ENCODE results near the gene LUZP4. TPM values are rescaled to one million over a fixed set of nuclear protein-coding genes. Genes with fewer than 3 reads are reported as not detected.

The LUZP4 gene
- polyA plus RNA-seq (2013): not detected in 2 replicates

GRCh38 chrX:115289465-115289864 is at the start of gene LUZP4:
Gene LUZP4, plus strand, starts transcription at chrX:115289715. Its CDS starts 45 bp downstream, at chrX:115289760.
- no peak within 1 kb of the TSS for H2AFZ ChIP-seq (ENCODE audit: insufficient read depth, low read length, poor library complexity)
- H4K8ac ChIP-seq (ENCODE audit: low read depth, low read length): no peak within 1 kb of the TSS
- no peak within 1 kb of the TSS for H2BK5ac ChIP-seq (ENCODE audit: low read depth, low read length, poor library complexity)
- no peak within 1 kb of the TSS for H2AK5ac ChIP-seq (ENCODE audit: low read length)
- no peaks in the 10 kb centered on the region for H3K79me1 ChIP-seq (ENCODE audit: low read length)
- no peak within 1 kb of the TSS for H2BK120ac ChIP-seq (ENCODE audit: insufficient read depth, low read length, poor library complexity)
- no peak within 1 kb of the TSS for H4K91ac ChIP-seq (ENCODE audit: low read depth, low read length)
- no peak within 1 kb of the TSS for H3K23ac ChIP-seq (ENCODE audit: low read length)
- no peak within 1 kb of the TSS for H3K18ac ChIP-seq (ENCODE audit: low read length)
- H2BK12ac ChIP-seq (ENCODE audit: low read length): no peak within 1 kb of the TSS
- H3K4me2 ChIP-seq (ENCODE audit: low read length): no peak within 1 kb of the TSS
- H3K27ac ChIP-seq (ENCODE audit: low read depth, low read length): no peak within 1 kb of the TSS
- no peaks in the 10 kb centered on the region for H3K79me2 ChIP-seq (ENCODE audit: control insufficient read depth, insufficient read depth, low read length, poor library complexity)
- no peak within 1 kb of the TSS for H3K14ac ChIP-seq (ENCODE audit: low read length)
- H3K27me3 ChIP-seq (ENCODE audit: insufficient read depth, low read length): no peaks in the 10 kb centered on the region
- WGBS (ENCODE audit: extremely low coverage, insufficient coverage, insufficient read length): no CpG with 5 or more reads among the region's 17 CpGs
- no peaks in the 10 kb centered on the region for H3K36me3 ChIP-seq (ENCODE audit: control insufficient read depth in 1 of 2, insufficient read depth in 2 of 2, low read length in 2 of 2)
- H3K9ac ChIP-seq (ENCODE audit: low read length): no peak within 1 kb of the TSS
- no peak for DNase-seq
- no peak within 1 kb of the TSS for H3K4ac ChIP-seq (ENCODE audit: low read depth, low read length)
- no peaks in the 10 kb centered on the region for H3K4me1 ChIP-seq (ENCODE audit: control insufficient read depth in 1 of 2, insufficient read depth in 2 of 2, low read length in 2 of 2)
- no peak within 1 kb of the TSS for H4K12ac ChIP-seq (ENCODE audit: low read depth, low read length)
- H3K4me3 ChIP-seq (ENCODE audit: low read depth, low read length): no peak within 1 kb of the TSS
- no peaks in the 10 kb centered on the region for H3K9me3 ChIP-seq (ENCODE audit: insufficient read depth, low read depth, low read length)

GRCh38 chrX:115251458-115252233 is 37.9 kb upstream of the LUZP4 start:
- Histone ChIP-seq H2AK5ac (ENCODE audit: low read length) (no peak overlapping the region), H3K14ac (ENCODE audit: low read length) (no peak overlapping the region)

GRCh38 chrX:115255003-115255402 is 34.5 kb upstream of the LUZP4 start:
- Histone ChIP-seq H4K12ac (ENCODE audit: low read depth, low read length) (no peak overlapping the region), H2AK5ac (ENCODE audit: low read length) (no peak overlapping the region), H3K4me3 (ENCODE audit: low read depth, low read length) (no peak overlapping the region), H3K4ac (ENCODE audit: low read depth, low read length) (no peak overlapping the region), H3K79me2 (ENCODE audit: control insufficient read depth, insufficient read depth, low read length, poor library complexity) (no peaks in the 10 kb centered on the region), H3K27me3 (ENCODE audit: insufficient read depth, low read length) (no peaks in the 10 kb centered on the region), H3K9me3 (ENCODE audit: insufficient read depth, low read depth, low read length) (no peaks in the 10 kb centered on the region), H2BK12ac (ENCODE audit: low read length) (no peak overlapping the region), H2AFZ (ENCODE audit: insufficient read depth, low read length, poor library complexity) (no peak overlapping the region), H3K14ac (ENCODE audit: low read length) (no peak overlapping the region), H3K36me3 (ENCODE audit: control insufficient read depth in 1 of 2, insufficient read depth in 2 of 2, low read length in 2 of 2) (no peaks in the 10 kb centered on the region), H3K27ac (ENCODE audit: low read depth, low read length) (no peak overlapping the region), H2BK120ac (ENCODE audit: insufficient read depth, low read length, poor library complexity) (no peak overlapping the region), H3K9ac (ENCODE audit: low read length) (no peak overlapping the region), H3K18ac (ENCODE audit: low read length) (no peak overlapping the region), H4K8ac (ENCODE audit: low read depth, low read length) (no peak overlapping the region), H3K4me2 (ENCODE audit: low read length) (no peak overlapping the region), H4K91ac (ENCODE audit: low read depth, low read length) (no peak overlapping the region), H3K79me1 (ENCODE audit: low read length) (peaks cover 8% of the 10 kb centered on the region), H3K23ac (ENCODE audit: low read length) (no peak overlapping the region), H2BK5ac (ENCODE audit: low read depth, low read length, poor library complexity) (no peak overlapping the region), H3K4me1 (ENCODE audit: control insufficient read depth in 1 of 2, insufficient read depth in 2 of 2, low read length in 2 of 2) (peaks cover 0 to 4% of the 10 kb centered on the region in 2 experiments)
- no peak for DNase-seq
- WGBS (ENCODE audit: extremely low coverage, insufficient coverage, insufficient read length): no CpG with 5 or more reads among the region's 2 CpGs

More at GRCh38 chrX:115251458-115252233, 37.9 kb upstream of the LUZP4 start:
- no peak overlapping the region for H3K4me3 ChIP-seq (ENCODE audit: low read depth, low read length)
- no peaks in the 10 kb centered on the region for H3K27me3 ChIP-seq (ENCODE audit: insufficient read depth, low read length)
- no peaks in the 10 kb centered on the region for H3K4me1 ChIP-seq (ENCODE audit: control insufficient read depth in 1 of 2, insufficient read depth in 2 of 2, low read length in 2 of 2)
- no peak overlapping the region for H3K4ac ChIP-seq (ENCODE audit: low read depth, low read length)
- WGBS (ENCODE audit: extremely low coverage, insufficient coverage, insufficient read length): no CpG with 5 or more reads among the region's 2 CpGs
- no peak overlapping the region for H2BK5ac ChIP-seq (ENCODE audit: low read depth, low read length, poor library complexity)
- no peak overlapping the region for H4K91ac ChIP-seq (ENCODE audit: low read depth, low read length)
- no peaks in the 10 kb centered on the region for H3K79me2 ChIP-seq (ENCODE audit: control insufficient read depth, insufficient read depth, low read length, poor library complexity)
- H3K27ac ChIP-seq (ENCODE audit: low read depth, low read length): no peak overlapping the region
- no peak overlapping the region for H3K4me2 ChIP-seq (ENCODE audit: low read length)
- H3K18ac ChIP-seq (ENCODE audit: low read length): no peak overlapping the region
- no peak for DNase-seq
- no peak overlapping the region for H2AFZ ChIP-seq (ENCODE audit: insufficient read depth, low read length, poor library complexity)
- H3K79me1 ChIP-seq (ENCODE audit: low read length): no peaks in the 10 kb centered on the region
- no peak overlapping the region for H4K8ac ChIP-seq (ENCODE audit: low read depth, low read length)
- H2BK120ac ChIP-seq (ENCODE audit: insufficient read depth, low read length, poor library complexity): no peak overlapping the region
- no peak overlapping the region for H3K23ac ChIP-seq (ENCODE audit: low read length)
- H2BK12ac ChIP-seq (ENCODE audit: low read length): no peak overlapping the region
- H3K36me3 ChIP-seq (ENCODE audit: control insufficient read depth in 1 of 2, insufficient read depth in 2 of 2, low read length in 2 of 2): no peaks in the 10 kb centered on the region
- H3K9ac ChIP-seq (ENCODE audit: low read length): no peak overlapping the region
- no peak overlapping the region for H4K12ac ChIP-seq (ENCODE audit: low read depth, low read length)
- H3K9me3 ChIP-seq (ENCODE audit: insufficient read depth, low read depth, low read length): no peaks in the 10 kb centered on the region

- no peak overlapping the region for H2BK5ac ChIP-seq (ENCODE audit: low read depth, low read length, poor library complexity)
- H3K36me3 ChIP-seq (ENCODE audit: control insufficient read depth in 1 of 2, insufficient read depth in 2 of 2, low read length in 2 of 2): no peaks in the 10 kb centered on the region
- H3K4me3 ChIP-seq (ENCODE audit: low read depth, low read length): no peak overlapping the region
- no peak overlapping the region for H3K4ac ChIP-seq (ENCODE audit: low read depth, low read length)
- no peak overlapping the region for H3K4me2 ChIP-seq (ENCODE audit: low read length)
- no peak overlapping the region for H3K9ac ChIP-seq (ENCODE audit: low read length)
- no peak overlapping the region for H2BK12ac ChIP-seq (ENCODE audit: low read length)
- H3K18ac ChIP-seq (ENCODE audit: low read length): no peak overlapping the region
- no peaks in the 10 kb centered on the region for H3K27me3 ChIP-seq (ENCODE audit: insufficient read depth, low read length)
- H3K79me2 ChIP-seq (ENCODE audit: control insufficient read depth, insufficient read depth, low read length, poor library complexity): no peaks in the 10 kb centered on the region
- H3K79me1 ChIP-seq (ENCODE audit: low read length): peaks cover 15% of the 10 kb centered on the region
- H2AFZ ChIP-seq (ENCODE audit: insufficient read depth, low read length, poor library complexity): no peak overlapping the region
- no peaks in the 10 kb centered on the region for H3K9me3 ChIP-seq (ENCODE audit: insufficient read depth, low read depth, low read length)
- H2BK120ac ChIP-seq (ENCODE audit: insufficient read depth, low read length, poor library complexity): no peak overlapping the region
- H3K27ac ChIP-seq (ENCODE audit: low read depth, low read length): no peak overlapping the region
- H3K23ac ChIP-seq (ENCODE audit: low read length): no peak overlapping the region
- H4K91ac ChIP-seq (ENCODE audit: low read depth, low read length): no peak overlapping the region
- H2AK5ac ChIP-seq (ENCODE audit: low read length): no peak overlapping the region
- H4K12ac ChIP-seq (ENCODE audit: low read depth, low read length): no peak overlapping the region
- no peak overlapping the region for H4K8ac ChIP-seq (ENCODE audit: low read depth, low read length)
- peaks cover 2 to 9% of the 10 kb centered on the region in 2 experiments for H3K4me1 ChIP-seq (ENCODE audit: control insufficient read depth in 1 of 2, insufficient read depth in 2 of 2, low read length in 2 of 2)
- no peak for DNase-seq
- H3K14ac ChIP-seq (ENCODE audit: low read length): no peak overlapping the region
Observed at GRCh38 chrX:115257711-115258110, 31.8 kb upstream of the LUZP4 start.
